Measurements from ENCODE around the gene ATF7. TPM values are rescaled to one million over a fixed set of nuclear protein-coding genes. Genes with fewer than 3 reads are reported as not detected.

ATF7 gene
- total and polyA plus RNA-seq, 2 of the 4 experiments (the other 2 are of a cell fraction): 7.0 to 16.3 TPM

- peaks cover 33 to 90% of the 10 kb centered on the region in 2 experiments for H3K79me1 ChIP-seq (ENCODE audit: low read depth in 1 of 2, low read length in 2 of 2)
- intact Hi-C loops (cut with micrococcal nuclease): no loop called here
- H3K9ac ChIP-seq (ENCODE audit: low read depth, low read length): no peak overlapping the region
- no peaks in the 10 kb centered on the region for H3K9me3 ChIP-seq (ENCODE audit: control insufficient read depth, insufficient read depth, low read length)
- H3K27me3 ChIP-seq (ENCODE audit: control insufficient read depth, insufficient read depth, low read length): no peaks in the 10 kb centered on the region
- H3K9me1 ChIP-seq (ENCODE audit: insufficient read depth, low read length): peaks cover 17% of the 10 kb centered on the region; the same call in 1 of the 2 replicates
- no peak overlapping the region for H3K56ac ChIP-seq (ENCODE audit: extremely low read depth, insufficient read depth, low read length)
- H4K5ac ChIP-seq (ENCODE audit: low read depth, low read length): no peak overlapping the region
- in situ Hi-C loops (cut with MboI; ENCODE audit: low sequenced_read_pairs): no loop called here
- H3K4me1 ChIP-seq (ENCODE audit: control insufficient read depth, insufficient read depth, low read length): peaks cover 12% of the 10 kb centered on the region
- H3K27ac ChIP-seq (ENCODE audit: insufficient read depth, low read length): no peak overlapping the region
- peaks cover 87% of the 10 kb centered on the region for H4K20me1 ChIP-seq (ENCODE audit: insufficient read depth, low read length)
- H2AK5ac ChIP-seq (ENCODE audit: low read depth, low read length): no peak overlapping the region
- no peak overlapping the region for H3K4ac ChIP-seq (ENCODE audit: low read depth, low read length)
- H2AFZ ChIP-seq (replicated peaks; ENCODE audit: low read length, poor library complexity): no peak overlapping the region
- no peak overlapping the region for H4K91ac ChIP-seq (ENCODE audit: insufficient read depth, low read depth, low read length)
- H2BK120ac ChIP-seq (ENCODE audit: low read depth, low read length): no peak overlapping the region
- no peak overlapping the region for H3K23ac ChIP-seq (ENCODE audit: low read depth, low read length)
- 89% methylated on average over 12 of the region's 18 CpGs; no CpG with 5 or more reads in 1 of the 2 experiments for WGBS, 2 experiments (ENCODE audit: extremely low coverage in 2 of 2, insufficient read length in 1 of 2)
- ChIA-PET POLR2A (ENCODE audit: unreplicated experiment) (no interaction called here), CTCF (interaction anchor here (0.6 to 1.7 kb wide), 2 partner anchors 9 to 26 kb away, joined by 5 to 14 read pairs; no protein-coding TSS in a partner anchor)
- TF ChIP-seq MXI1 (IDR thresholded peaks at IDR 0.05; ENCODE audit: borderline replicate concordance, low read depth, low read length) (no peak), MAZ (IDR thresholded peaks at IDR 0.05; ENCODE audit: borderline replicate concordance, low read depth, low read length) (no peak), CHD1 (IDR thresholded peaks at IDR 0.05; ENCODE audit: low read depth, low read length) (no peak)
- dilution Hi-C loops (cut with HindIII; ENCODE audit: low sequenced_read_pairs, unreplicated experiment): no loop called here
- ATAC-seq (ENCODE audit: low read depth) (no peak), DNase-seq (no peak)
- H2BK5ac ChIP-seq (ENCODE audit: low read depth, low read length, poor library complexity, severe bottlenecking): no peak overlapping the region
- H3K4me3 ChIP-seq (ENCODE audit: insufficient read depth, low read depth, low read length): no peak overlapping the region
- H3K36me3 ChIP-seq (ENCODE audit: control insufficient read depth, insufficient read depth, low read length): peaks cover 81% of the 10 kb centered on the region
- no peak overlapping the region for H3K18ac ChIP-seq (ENCODE audit: low read depth, low read length)
- H2BK15ac ChIP-seq (ENCODE audit: low read depth, low read length): no peak overlapping the region
- no peak overlapping the region for H4K8ac ChIP-seq (ENCODE audit: low read depth in 2 of 2, low read length in 2 of 2)
- H3K4me2 ChIP-seq (ENCODE audit: low read depth, low read length): no peak overlapping the region
- no peak overlapping the region for H3K14ac ChIP-seq (replicated peaks; ENCODE audit: low read depth, low read length)
- BruUV-seq (replicated peaks): no TSS peak
- H2AK9ac ChIP-seq (replicated peaks; ENCODE audit: low read depth, low read length, poor library complexity): no peak overlapping the region
- H2BK20ac ChIP-seq (ENCODE audit: low read depth, low read length): no peak overlapping the region
These were observed 143.5 kb downstream of the ATF7 start for GRCh38 chr12:53482626-53483168.

All from IMR-90 (cell line).